GM20431 (cell line): ENCODE data around the gene MAPK14.

Experiments
- in situ Hi-C: fragments of 300-500 bp; cut with MseI, MboI; formaldehyde crosslinking; loops from one replicate; pipeline ENCODE4 v1.15.0; 2020; ENCODE audit warnings: low sequenced_read_pairs; ENCODE audit not compliant: unreplicated experiment

The MAPK14 gene

DNA sequence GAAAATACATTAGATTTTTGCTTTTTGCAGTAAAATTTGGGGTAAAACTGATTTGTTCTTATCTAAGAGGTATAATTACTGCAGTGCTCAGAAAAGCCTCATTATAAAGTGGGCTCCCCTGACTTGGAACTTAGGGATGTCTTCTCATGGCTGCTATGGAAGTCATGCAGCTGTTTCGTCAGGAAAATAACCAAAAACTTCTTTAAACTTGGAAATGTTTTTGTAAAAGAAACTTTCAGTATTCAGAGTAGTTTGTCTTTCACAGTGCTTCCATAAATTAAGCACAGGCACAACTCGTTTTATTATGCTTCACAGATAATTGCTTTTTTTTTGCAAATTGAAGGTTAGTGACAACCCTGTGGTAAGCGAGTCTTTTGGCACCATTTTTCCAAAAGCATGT, 6.8 kb downstream of the MAPK14 start:
- in situ Hi-C loops, result no loop called here

DNA sequence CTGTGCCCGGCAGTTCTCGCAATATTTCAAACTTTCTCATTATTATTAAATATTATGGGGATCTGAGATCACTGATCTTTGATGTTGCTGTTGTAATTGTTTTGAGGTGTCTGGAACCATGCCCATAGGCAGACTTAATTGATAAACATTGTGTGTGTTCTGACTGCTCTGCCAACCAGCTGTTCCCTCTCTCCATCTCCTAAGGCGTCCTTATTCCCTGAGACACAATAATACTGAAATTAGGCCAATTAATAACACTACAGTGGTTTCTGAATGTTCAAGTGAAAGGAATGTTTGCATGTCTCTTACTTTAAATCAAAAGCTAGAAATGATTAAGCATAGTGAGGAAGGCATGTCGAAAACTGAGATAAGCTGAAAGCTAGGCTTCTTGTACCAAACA, 7.6 kb downstream of the MAPK14 start:
- in situ Hi-C loops, result no loop called here

DNA sequence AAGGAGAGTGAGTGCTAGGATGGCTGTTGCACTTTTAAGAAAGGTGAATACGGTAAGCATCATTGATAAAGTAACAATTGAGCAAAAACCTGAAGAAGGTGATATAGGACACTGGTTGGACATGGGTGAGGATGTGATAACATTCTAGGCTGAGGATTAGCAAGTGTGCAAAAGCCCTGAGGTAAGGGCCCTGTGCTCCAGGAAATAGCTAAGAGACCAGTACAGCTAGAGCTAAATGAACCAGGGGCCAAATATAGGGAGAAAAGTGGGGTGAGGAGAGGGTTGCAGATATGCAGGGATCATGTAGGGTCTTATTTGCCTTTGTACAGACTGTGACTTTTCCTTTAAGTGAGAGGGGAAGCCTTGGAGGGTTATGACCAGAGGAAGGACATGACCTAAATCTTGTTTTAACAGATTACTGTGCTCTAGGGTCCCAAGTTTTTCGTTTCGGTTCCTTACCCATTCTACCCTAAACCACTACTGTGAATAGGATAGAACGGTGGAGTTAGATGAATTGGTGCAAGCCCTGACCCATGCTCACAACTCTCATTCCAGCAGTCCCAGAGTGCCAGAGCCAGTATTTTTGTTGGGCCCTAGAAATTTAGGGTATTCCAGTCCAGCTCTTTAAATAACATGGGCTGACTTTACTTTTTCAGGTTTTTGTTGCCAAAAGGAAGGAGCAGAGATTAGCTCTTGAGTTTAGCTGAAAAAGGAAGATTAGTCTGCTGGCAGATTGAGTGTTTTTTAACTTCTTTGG, 10.7 kb downstream of the MAPK14 start:
- in situ Hi-C loops, result no loop called here

- in situ Hi-C loops, result no loop called here
Measured at GRCh38 chr6:36039112-36039511, 11.5 kb downstream of the MAPK14 start.

- in situ Hi-C loops, result no loop called here
Measured at GRCh38 chr6:36040958-36041357, 13.3 kb downstream of the MAPK14 start.

- in situ Hi-C loops, result no loop called here
Measured at GRCh38 chr6:36042618-36043260, 15.1 kb downstream of the MAPK14 start.

DNA sequence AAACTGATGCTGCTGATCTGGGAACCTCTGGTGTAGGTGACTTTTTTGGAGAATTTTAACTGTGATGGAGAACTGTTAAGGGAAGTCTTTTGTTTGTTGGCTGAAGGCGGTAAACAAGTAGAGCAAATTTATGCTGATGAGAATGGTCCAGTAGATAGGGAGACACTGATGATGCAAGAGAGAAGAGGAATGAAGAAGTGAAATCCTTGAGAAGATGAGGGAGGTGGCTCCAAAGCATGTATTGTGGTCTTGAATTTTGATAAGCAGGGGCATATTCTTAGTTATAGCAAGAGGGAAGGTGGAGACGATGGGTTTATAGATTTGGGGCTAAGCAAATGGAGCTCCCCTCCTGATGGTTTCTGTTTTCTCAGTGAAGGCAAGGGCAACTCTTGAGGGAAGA, 22.0 kb downstream of the MAPK14 start:
- in situ Hi-C loops, result no loop called here

DNA sequence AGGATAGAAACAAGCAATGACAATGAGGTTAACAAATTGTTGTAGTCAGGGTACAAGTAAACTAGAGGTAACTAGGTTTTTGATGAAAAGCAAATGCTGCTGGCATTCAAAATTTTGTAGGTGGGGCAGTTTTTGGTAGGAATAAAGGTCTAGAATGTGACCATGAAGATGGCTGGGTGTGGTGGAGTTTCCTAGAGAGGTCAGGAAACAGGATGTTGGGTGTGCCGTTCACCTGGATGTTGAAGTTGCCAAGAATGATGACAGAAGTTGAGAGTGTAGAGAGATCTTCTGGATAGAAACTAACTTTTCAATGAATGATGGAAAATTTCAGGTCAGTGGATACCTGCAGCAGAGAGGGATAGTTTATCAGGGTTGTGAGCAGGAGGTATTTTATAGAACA, 22.7 kb downstream of the MAPK14 start:
- in situ Hi-C loops, result no loop called here

- in situ Hi-C loops, result no loop called here
Measured at GRCh38 chr6:36050947-36051710, 23.5 kb downstream of the MAPK14 start.

DNA sequence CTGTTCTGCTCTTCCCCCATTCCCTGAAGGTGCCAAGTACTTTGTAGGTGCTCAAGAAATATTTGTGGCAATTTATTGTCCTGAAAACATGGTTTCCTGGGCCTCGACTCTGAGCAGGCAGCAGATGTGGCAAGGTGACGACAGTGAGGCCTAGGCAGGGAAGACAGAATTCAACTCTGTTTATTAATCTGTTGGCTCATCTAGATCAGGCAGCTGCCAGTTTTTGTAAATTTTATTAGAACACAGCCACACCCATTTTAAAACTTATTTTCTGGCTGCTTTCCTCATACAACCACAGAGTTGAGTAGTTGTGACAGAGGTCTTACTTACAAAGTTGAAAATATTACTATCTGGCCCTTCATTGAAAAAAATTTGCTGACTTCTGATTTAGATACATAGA, 24.5 kb downstream of the MAPK14 start:
- in situ Hi-C loops, result no loop called here

- in situ Hi-C loops, result no loop called here
Measured at GRCh38 chr6:36053878-36054277, 26.3 kb downstream of the MAPK14 start.

DNA sequence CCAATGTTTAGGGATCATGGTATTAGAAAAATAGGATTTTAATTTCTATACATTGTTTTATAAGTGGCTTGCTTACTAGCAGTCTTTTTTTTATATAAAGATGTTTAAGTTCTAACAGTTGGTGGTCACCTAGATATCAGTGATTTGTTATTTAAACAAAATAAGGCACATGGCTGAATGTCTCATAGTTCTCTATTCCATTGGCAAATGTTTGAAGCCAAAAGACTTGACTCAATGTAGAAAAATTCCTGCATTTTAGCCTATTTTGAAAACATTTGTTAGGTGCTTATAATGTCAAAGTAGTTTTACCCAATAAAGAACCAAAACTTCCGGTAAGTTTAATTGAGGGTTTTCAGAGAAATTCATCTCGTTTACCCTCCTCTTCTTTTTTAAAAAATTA, 26.8 kb downstream of the MAPK14 start:
- in situ Hi-C loops, result no loop called here

- in situ Hi-C loops, result no loop called here
Measured at GRCh38 chr6:36054956-36055355, 27.3 kb downstream of the MAPK14 start.

GRCh38 chr6:36056178-36056577, 28.6 kb downstream of the MAPK14 start:
- in situ Hi-C loops, result no loop called here

- in situ Hi-C loops, result no loop called here
Measured at GRCh38 chr6:36061236-36061635, 33.6 kb downstream of the MAPK14 start.

DNA sequence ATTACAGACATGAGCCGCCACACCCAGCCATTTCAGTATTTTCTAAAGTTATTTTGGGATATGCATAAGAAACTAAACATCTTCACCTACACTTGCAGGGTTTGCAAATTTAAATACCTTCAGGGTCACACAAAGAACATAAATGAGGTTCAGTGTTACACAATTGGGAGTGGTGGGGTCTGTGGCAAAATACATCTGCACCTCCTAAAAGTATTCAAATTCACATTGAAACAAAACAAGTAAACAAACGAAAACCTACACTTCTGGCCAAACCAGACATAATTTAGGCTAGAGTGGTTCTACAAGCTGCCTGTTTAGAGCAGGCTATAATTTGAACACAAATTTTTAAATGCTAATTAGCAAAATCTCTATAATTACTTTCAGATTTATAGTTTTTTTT, 34.6 kb downstream of the MAPK14 start:
- in situ Hi-C loops, result no loop called here

DNA sequence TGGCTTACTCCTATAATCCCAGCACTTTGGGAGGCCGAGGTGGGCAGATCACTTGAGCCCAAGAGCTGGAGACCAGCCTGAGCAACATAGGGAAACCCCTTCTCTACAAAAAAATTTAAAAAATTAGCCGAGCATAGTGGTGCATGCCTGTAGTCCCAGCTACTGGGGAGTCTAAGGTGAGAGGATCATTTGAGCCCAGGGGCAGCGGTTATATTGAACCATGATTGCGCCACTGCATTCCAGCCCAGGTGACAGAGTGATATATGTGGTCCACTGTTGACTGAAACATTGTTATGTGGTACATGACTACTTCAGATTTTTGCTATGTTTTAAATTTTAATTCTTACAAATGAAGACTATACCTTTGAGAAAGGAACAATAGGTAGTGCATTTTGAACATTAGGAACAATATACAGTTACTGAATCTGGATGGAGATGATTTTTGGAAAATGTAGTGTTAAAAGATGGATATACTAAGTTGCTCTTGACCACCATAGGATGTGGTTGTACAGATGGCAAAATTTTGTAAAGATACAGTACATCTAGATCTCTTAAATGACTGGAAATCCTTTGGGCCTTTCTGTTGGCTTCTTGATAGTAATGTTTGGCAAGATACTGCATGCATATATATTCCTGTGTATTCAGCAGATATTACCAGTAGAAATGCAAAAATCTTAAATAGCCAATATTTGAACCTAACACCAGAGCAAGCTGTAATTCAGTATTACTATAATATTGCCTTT, 35.9 kb downstream of the MAPK14 start:
- in situ Hi-C loops, result no loop called here

- in situ Hi-C loops, result no loop called here
Measured at GRCh38 chr6:36064770-36065396, 37.3 kb downstream of the MAPK14 start.

GRCh38 chr6:36065916-36066315, 38.3 kb downstream of the MAPK14 start:
- in situ Hi-C loops, result no loop called here

GRCh38 chr6:36066817-36067216, 39.2 kb downstream of the MAPK14 start:
- in situ Hi-C loops, result no loop called here
